SK-N-SH (cell line): ENCODE results near the gene RPS10. TPM values are rescaled to one million over a fixed set of nuclear protein-coding genes. Genes with fewer than 3 reads are reported as not detected.

Source experiments
- CTCF ChIA-PET: fragments of 300-600, 350-600 bp; formaldehyde crosslinking; extraction: SDS; loops from one replicate; lab custom pipeline; 2021; lab: Yijun Ruan, JAX
- POLR2A ChIA-PET: fragments of 350-600 bp; sonication (Branson Sonifier 250); formaldehyde crosslinking; extraction: SDS; loops from one replicate; lab custom pipeline; 2020; ENCODE audit warnings: antibody characterized with exemption, inconsistent platforms; lab: Yijun Ruan, JAX
- DNase-seq: peaks from one replicate; pipeline ENCODE4 v3.0.0; 2012
- H2AFZ ChIP-seq: fragments of 200-600 bp; sonication (generic); 2 replicates; pipeline ENCODE4 v1.8.1; 2016; ENCODE audit warnings: antibody characterized with exemption, mild to moderate bottlenecking, low read depth
- H3F3A ChIP-seq: fragments of 200-600 bp; sonication (generic); replicated peaks from 2 replicates; pipeline ENCODE3; 2016; ENCODE audit warnings: antibody characterized with exemption, mild to moderate bottlenecking; ENCODE audit not compliant: insufficient read depth
- H3K27ac ChIP-seq, 2 experiments: fragments of 200-500 bp in 1 of 2; fragments of 200-600 bp in 1 of 2; sonication (Bioruptor generic) in 1 of 2; sonication (generic), shearing (Covaris generic) in 1 of 2; 2 replicates each; pipeline versions ENCODE4 v1.5.1 to v1.6.1; 2014 to 2016; ENCODE audit warnings: low read depth in 2 of 2, inconsistent platforms in 1 of 2, low read length in 1 of 2, mild to moderate bottlenecking in 1 of 2, mixed read lengths in 1 of 2
- H3K27me3 ChIP-seq: fragments of 200-600 bp; sonication (generic), shearing (Covaris generic); 2 replicates; pipeline ENCODE4 v1.6.1; 2016; ENCODE audit warnings: mixed run types; ENCODE audit not compliant: insufficient read depth
- H3K36me3 ChIP-seq, 2 experiments: fragments of 200-500 bp in 1 of 2; fragments of 200-600 bp in 1 of 2; sonication (Bioruptor generic) in 1 of 2; sonication (generic) in 1 of 2; replicated peaks in 1 of 2; 2 replicates each; pipeline versions ENCODE3 to v1.5.1; 2014 to 2016; ENCODE audit warnings: low read length in 1 of 2, mild to moderate bottlenecking in 1 of 2; ENCODE audit not compliant: insufficient read depth in 2 of 2, control insufficient read depth in 1 of 2
- H3K4me1 ChIP-seq, 2 experiments: fragments of 200-500 bp in 1 of 2; fragments of 200-600 bp in 1 of 2; sonication (Bioruptor generic) in 1 of 2; sonication (generic), shearing (Covaris generic) in 1 of 2; 2 replicates each; pipeline versions ENCODE4 v1.5.1 to v1.6.1; 2014 to 2016; ENCODE audit warnings: low read depth in 1 of 2, low read length in 1 of 2, mixed run types in 1 of 2; ENCODE audit not compliant: insufficient read depth in 2 of 2, control insufficient read depth in 1 of 2
- H3K4me2 ChIP-seq: fragments of 200-600 bp; sonication (generic), shearing (Covaris generic); 2 replicates; pipeline ENCODE4 v1.6.1; 2017; ENCODE audit warnings: mixed run types
- H3K4me3 ChIP-seq, 2 experiments: fragments of 200-500 bp in 1 of 2; fragments of 200-600 bp in 1 of 2; sonication (Bioruptor generic) in 1 of 2; sonication (generic), shearing (Covaris generic) in 1 of 2; 2 replicates each; pipeline versions ENCODE4 v1.5.1 to v1.8.1; 2014 to 2016; ENCODE audit warnings: low read depth in 2 of 2, inconsistent platforms in 1 of 2, low read length in 1 of 2, mild to moderate bottlenecking in 1 of 2, mixed read lengths in 1 of 2, moderate library complexity in 1 of 2
- H3K79me2 ChIP-seq: fragments of 200-600 bp; sonication (generic); 2 replicates; pipeline ENCODE4 v1.8.1; 2017; ENCODE audit warnings: mild to moderate bottlenecking; ENCODE audit not compliant: insufficient read depth
- H3K9ac ChIP-seq: fragments of 200-600 bp; sonication (generic); 2 replicates; pipeline ENCODE4 v1.6.1; 2017; ENCODE audit warnings: mixed run types
- H3K9me2 ChIP-seq: fragments of 200-600 bp; sonication (generic); 2 replicates; pipeline ENCODE4 v1.6.1; 2017; ENCODE audit warnings: mixed run types
- H3K9me3 ChIP-seq: fragments of 200-600 bp; sonication (generic); 2 replicates; pipeline ENCODE4 v1.6.1; 2017; ENCODE audit warnings: mixed run types, mild to moderate bottlenecking, moderate library complexity
- H4K20me1 ChIP-seq: fragments of 200-600 bp; sonication (generic); 2 replicates; pipeline ENCODE4 v1.6.1; 2017; ENCODE audit warnings: mild to moderate bottlenecking, mixed run types; ENCODE audit not compliant: insufficient read depth
- ELF1 ChIP-seq: IDR thresholded peaks from 2 replicates; pipeline ENCODE4 v1.4.0; 2012
- FOSL2 ChIP-seq: IDR thresholded peaks from 2 replicates; pipeline ENCODE4 v1.4.0; 2012; ENCODE audit warnings: low read depth, mild to moderate bottlenecking, moderate library complexity, borderline replicate concordance
- GATA2 ChIP-seq: sonication (generic); formaldehyde crosslinking; IDR thresholded peaks from 2 replicates; pipeline ENCODE4 v1.5.0; 2020; ENCODE audit warnings: mild to moderate bottlenecking, missing genetic modification reagents
- JUND ChIP-seq: IDR thresholded peaks from 2 replicates; pipeline ENCODE4 v1.4.0; 2012
- MEF2A ChIP-seq: IDR thresholded peaks from 2 replicates; pipeline ENCODE4 v1.4.0; 2012; ENCODE audit warnings: low read depth, borderline replicate concordance
- MXI1 ChIP-seq: IDR thresholded peaks from 2 replicates; pipeline ENCODE4 v1.6.1; 2012; ENCODE audit warnings: mild to moderate bottlenecking, low read depth, low read length, improper control_type of control experiment
- NFIC ChIP-seq: IDR thresholded peaks from 2 replicates; pipeline ENCODE4 v1.4.0; 2012; ENCODE audit warnings: borderline replicate concordance
- RFX5 ChIP-seq: IDR thresholded peaks from 2 replicates; pipeline ENCODE4 v1.6.1; 2012; ENCODE audit warnings: mild to moderate bottlenecking, improper control_type of control experiment, low read length
- SIN3A ChIP-seq: IDR thresholded peaks from 2 replicates; pipeline ENCODE4 v1.6.1; 2012; ENCODE audit warnings: low read depth, mild to moderate bottlenecking, low read length, moderate library complexity, borderline replicate concordance
- SMC3 ChIP-seq: IDR thresholded peaks from 2 replicates; pipeline ENCODE4 v1.6.1; 2012; ENCODE audit warnings: low read depth, low read length, improper control_type of control experiment
- WGBS: methylation state at CpG from one replicate; pipeline ENCODE4 v1.1.6; 2017; ENCODE audit warnings: low lambda C conversion rate; 5-methylcytosine and 5-hydroxymethylcytosine counted together
- polyA plus RNA-seq, 3 experiments: library from polyadenylated mRNA; depleted of rRNA; stranded (reverse); fragments of >200 nt; gene quantifications; 2 replicates each; pipeline ENCODE4 v1.2.3, GENCODE V29; 2012
- TF ChIP-seq, protein P1 (sequence below): IDR thresholded peaks from 2 replicates; pipeline ENCODE4 v1.6.1; 2012; ENCODE audit warnings: mild to moderate bottlenecking, low read depth, low read length, moderate library complexity
- TF ChIP-seq, protein P2 (sequence below): IDR thresholded peaks from 2 replicates; pipeline ENCODE4; 2012

Gene RPS10
- polyA plus RNA-seq, 1 of the 3 experiments (the other 2 are of a cell fraction) = 4,475 TPM

DNA sequence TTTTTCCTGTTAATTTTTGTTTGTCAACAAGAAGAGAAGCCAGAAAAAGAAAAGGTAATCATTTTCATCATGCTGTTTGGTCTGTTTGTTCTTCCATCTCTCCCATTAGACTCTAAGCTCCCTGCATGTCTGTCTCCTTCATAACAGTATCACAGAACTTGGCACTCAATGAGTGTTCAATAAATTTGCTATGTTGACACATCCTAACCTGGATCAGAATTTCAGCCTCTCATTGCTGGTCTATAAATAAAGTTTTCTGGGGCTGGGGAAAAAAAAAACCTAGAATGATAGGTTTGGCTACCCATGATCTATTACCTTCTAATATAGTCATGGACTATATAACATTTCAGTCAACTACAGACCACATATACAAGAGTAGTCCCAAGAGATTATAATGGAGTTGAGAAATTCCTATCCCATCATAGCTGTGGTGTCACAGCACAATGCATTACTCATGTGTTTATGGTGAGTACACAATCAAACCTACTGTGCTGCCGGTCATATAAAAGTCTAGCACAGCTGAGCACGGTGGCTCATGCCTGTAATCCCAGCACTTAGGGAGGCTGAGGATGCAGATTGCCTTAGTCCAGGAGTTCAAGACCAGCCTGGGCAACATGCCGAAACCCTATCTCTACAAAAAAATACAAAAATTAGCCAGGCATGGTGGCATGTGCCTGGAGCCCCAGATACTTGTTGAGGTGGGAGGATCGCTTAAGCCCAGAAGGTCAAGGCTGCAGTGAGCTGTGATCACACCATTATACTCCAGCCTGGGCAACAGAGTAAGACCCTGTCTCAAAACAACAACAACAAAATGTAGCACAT, 39.3 kb downstream of the RPS10 start:
- Histone ChIP-seq H3K9me3 (no peaks in the 10 kb centered on the region), H3K4me3 (no peak overlapping the region), H3K27me3 (no peaks in the 10 kb centered on the region), H3F3A (peaks cover 3% of the 10 kb centered on the region), H3K9me2 (no peaks in the 10 kb centered on the region), H2AFZ (no peak overlapping the region), H3K4me1 (peaks cover 0 to 15% of the 10 kb centered on the region in 2 experiments; a peak in 2 of 4 replicates), H3K36me3 (no peaks in the 10 kb centered on the region), H3K9ac (no peak overlapping the region), H3K79me2 (peaks cover 100% of the 10 kb centered on the region), H3K27ac (no peak overlapping the region), H3K4me2 (no peak overlapping the region), H4K20me1 (peaks cover 66% of the 10 kb centered on the region)
- CTCF ChIA-PET = interaction anchor here (1.4 kb wide), 1 partner anchor 137 kb away, joined by 4 read pairs; the partner anchor contains the start of gene SMIM29
- POLR2A ChIA-PET = no interaction called here
- WGBS = 97% methylated on average over 4 of the region's 4 CpGs
- DNase-seq = no peak
- TF ChIP-seq SIN3A = no peak
- TF ChIP-seq MXI1 = no peak
- TF ChIP-seq, all 33 proteins: peak for 0

DNA sequence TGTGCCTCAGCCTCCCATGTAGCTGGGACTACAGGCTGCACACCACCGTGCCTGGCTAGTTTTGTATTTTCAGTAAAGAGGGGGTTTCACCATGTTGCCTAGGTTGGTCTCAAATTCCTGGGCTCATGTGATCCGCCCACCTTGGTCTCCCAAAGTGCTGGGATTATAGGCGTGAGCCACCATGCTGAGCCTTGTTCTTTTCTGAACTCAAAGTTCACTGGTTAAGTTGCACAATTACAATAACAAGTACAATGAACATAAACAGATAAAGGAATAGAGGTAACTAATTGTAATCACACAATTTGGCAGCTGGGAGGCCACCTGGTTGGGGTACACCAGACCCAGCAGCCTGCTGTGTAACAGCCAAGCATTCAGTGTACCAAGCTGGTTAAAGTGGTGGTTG, 40.1 kb downstream of the RPS10 start:
- WGBS = 97% methylated on average over 3 of the region's 3 CpGs
- POLR2A ChIA-PET = no interaction called here
- H3K36me3 ChIP-seq = peaks cover 0 to 3% of the 10 kb centered on the region in 2 experiments
- H3F3A ChIP-seq = peaks cover 3% of the 10 kb centered on the region
- CTCF ChIA-PET = no interaction called here
- no peak overlapping the region for H3K4me3 ChIP-seq
- DNase-seq = no peak
- no peaks in the 10 kb centered on the region for H3K27me3 ChIP-seq
- H3K9ac ChIP-seq = no peak overlapping the region
- peaks cover 74% of the 10 kb centered on the region for H4K20me1 ChIP-seq
- H3K9me2 ChIP-seq = no peaks in the 10 kb centered on the region
- no peak overlapping the region for H3K27ac ChIP-seq
- H2AFZ ChIP-seq = no peak overlapping the region
- TF ChIP-seq RFX5 (no peak), SMC3 (no peak)
- TF ChIP-seq, all 33 proteins: peak for 0
- Histone ChIP-seq H3K9me3 (no peaks in the 10 kb centered on the region), H3K4me1 (peaks cover 0 to 15% of the 10 kb centered on the region in 2 experiments; a peak in 2 of 4 replicates), H3K79me2 (peaks cover 100% of the 10 kb centered on the region), H3K4me2 (no peak overlapping the region)

DNA sequence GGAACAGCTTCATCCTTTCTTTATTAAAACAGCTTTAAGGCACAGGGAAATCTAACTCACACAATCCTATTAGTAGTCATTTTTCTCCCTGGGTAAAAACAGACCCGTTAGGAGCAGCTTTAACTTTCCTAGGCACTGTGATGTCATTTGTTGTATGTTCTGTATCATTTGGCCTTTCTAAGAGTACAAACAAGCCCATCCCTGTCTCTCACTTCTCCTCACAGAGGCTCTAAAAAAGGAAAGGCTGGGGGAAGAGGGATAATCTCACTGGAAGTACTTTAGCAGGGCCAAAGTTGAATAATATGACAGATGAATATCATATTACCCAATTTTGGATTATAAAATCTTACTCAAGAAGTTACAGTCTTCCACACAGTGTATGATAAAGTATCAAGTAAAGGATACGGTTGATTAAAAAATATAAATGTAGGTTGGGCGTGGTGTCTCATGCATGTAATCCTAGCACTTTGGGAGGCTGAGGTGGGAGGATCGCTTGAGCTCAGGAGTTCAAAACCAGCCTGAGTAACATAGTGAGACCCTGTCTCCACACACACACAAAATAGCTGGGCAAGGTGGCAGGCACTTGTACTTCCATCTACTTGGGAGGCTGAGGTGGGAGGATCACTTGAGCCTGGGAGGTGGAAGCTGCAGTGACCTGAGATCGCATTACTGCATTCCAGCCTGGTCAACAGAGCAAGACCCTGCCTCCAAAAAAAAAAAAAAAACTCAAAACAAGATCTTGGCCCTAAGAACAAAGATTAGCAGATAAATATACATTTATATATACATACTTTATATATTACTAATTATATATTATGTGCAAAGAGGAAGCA, 41.3 kb downstream of the RPS10 start:
- DNase-seq = no peak
- Histone ChIP-seq H2AFZ (no peak overlapping the region), H3K4me3 (no peak overlapping the region), H3F3A (peaks cover 3% of the 10 kb centered on the region), H3K27ac (no peak overlapping the region), H3K9ac (no peak overlapping the region), H3K4me2 (no peak overlapping the region), H4K20me1 (peaks cover 81% of the 10 kb centered on the region), H3K9me2 (no peaks in the 10 kb centered on the region), H3K9me3 (no peaks in the 10 kb centered on the region), H3K36me3 (peaks cover 0 to 3% of the 10 kb centered on the region in 2 experiments), H3K27me3 (no peaks in the 10 kb centered on the region), H3K79me2 (peaks cover 99% of the 10 kb centered on the region), H3K4me1 (peaks cover 0 to 15% of the 10 kb centered on the region in 2 experiments; a peak in 2 of 4 replicates)
- CTCF ChIA-PET = interaction anchor here (1.5 kb wide), 1 partner anchor 18 kb away, joined by 3 read pairs; no protein-coding TSS in a partner anchor
- POLR2A ChIA-PET = interaction anchor here (1.3 kb wide), 1 partner anchor 9 kb away, joined by 3 read pairs; no protein-coding TSS in a partner anchor
- TF ChIP-seq, protein P1, sequence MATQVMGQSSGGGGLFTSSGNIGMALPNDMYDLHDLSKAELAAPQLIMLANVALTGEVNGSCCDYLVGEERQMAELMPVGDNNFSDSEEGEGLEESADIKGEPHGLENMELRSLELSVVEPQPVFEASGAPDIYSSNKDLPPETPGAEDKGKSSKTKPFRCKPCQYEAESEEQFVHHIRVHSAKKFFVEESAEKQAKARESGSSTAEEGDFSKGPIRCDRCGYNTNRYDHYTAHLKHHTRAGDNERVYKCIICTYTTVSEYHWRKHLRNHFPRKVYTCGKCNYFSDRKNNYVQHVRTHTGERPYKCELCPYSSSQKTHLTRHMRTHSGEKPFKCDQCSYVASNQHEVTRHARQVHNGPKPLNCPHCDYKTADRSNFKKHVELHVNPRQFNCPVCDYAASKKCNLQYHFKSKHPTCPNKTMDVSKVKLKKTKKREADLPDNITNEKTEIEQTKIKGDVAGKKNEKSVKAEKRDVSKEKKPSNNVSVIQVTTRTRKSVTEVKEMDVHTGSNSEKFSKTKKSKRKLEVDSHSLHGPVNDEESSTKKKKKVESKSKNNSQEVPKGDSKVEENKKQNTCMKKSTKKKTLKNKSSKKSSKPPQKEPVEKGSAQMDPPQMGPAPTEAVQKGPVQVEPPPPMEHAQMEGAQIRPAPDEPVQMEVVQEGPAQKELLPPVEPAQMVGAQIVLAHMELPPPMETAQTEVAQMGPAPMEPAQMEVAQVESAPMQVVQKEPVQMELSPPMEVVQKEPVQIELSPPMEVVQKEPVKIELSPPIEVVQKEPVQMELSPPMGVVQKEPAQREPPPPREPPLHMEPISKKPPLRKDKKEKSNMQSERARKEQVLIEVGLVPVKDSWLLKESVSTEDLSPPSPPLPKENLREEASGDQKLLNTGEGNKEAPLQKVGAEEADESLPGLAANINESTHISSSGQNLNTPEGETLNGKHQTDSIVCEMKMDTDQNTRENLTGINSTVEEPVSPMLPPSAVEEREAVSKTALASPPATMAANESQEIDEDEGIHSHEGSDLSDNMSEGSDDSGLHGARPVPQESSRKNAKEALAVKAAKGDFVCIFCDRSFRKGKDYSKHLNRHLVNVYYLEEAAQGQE = no peak
- TF ChIP-seq JUND = no peak
- no peak for TF ChIP-seq MEF2A
- TF ChIP-seq, protein P2, sequence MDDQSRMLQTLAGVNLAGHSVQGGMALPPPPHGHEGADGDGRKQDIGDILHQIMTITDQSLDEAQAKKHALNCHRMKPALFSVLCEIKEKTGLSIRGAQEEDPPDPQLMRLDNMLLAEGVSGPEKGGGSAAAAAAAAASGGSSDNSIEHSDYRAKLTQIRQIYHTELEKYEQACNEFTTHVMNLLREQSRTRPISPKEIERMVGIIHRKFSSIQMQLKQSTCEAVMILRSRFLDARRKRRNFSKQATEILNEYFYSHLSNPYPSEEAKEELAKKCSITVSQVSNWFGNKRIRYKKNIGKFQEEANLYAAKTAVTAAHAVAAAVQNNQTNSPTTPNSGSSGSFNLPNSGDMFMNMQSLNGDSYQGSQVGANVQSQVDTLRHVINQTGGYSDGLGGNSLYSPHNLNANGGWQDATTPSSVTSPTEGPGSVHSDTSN = no peak
- no peak for TF ChIP-seq GATA2 (CRISPR knock-in tag)
- TF ChIP-seq NFIC = no peak
- no peak for TF ChIP-seq FOSL2
- no peak for TF ChIP-seq ELF1
- WGBS = 93% methylated on average over 5 of the region's 5 CpGs
